CD14-positive monocyte (primary cell): ENCODE measurements around the gene ITPK1. TPM values are rescaled to one million over a fixed set of nuclear protein-coding genes. Genes with fewer than 3 reads are reported as not detected.

Experiments used
- DNase-seq, 3 donors: peaks; one replicate each; pipeline ENCODE4 v3.0.0-alpha.2; 2011 to 2022
- H2AFZ ChIP-seq: 2 replicates; pipeline ENCODE4 v1.6.0; 2012; ENCODE audit warnings: mild to moderate bottlenecking, low read depth, low read length, inconsistent platforms; ENCODE audit not compliant: insufficient read depth, poor library complexity, severe bottlenecking
- H3K27ac ChIP-seq, 2 donors: 1 replicate in 1 of 2; 2 replicates in 1 of 2; pipeline ENCODE4 v1.5.1; 2012 to 2013; ENCODE audit warnings: low read length in 2 of 2, control low read depth in 1 of 2, inconsistent platforms in 1 of 2, low read depth in 1 of 2, mild to moderate bottlenecking in 1 of 2
- H3K27me3 ChIP-seq, 2 donors: one replicate each; pipeline versions ENCODE4 v1.6.0 to v1.6.1; 2011 to 2013; ENCODE audit warnings: low read length in 2 of 2; ENCODE audit not compliant: control insufficient read depth in 2 of 2, insufficient read depth in 2 of 2
- H3K36me3 ChIP-seq, 2 donors: replicated peaks in 1 of 2; 1 replicate in 1 of 2; 2 replicates in 1 of 2; pipeline versions ENCODE4 v1.5.1 to v1.6.1; 2012 to 2013; ENCODE audit warnings: low read length in 2 of 2, control low read depth in 1 of 2, inconsistent platforms in 1 of 2, mild to moderate bottlenecking in 1 of 2; ENCODE audit not compliant: insufficient read depth in 2 of 2, control insufficient read depth in 1 of 2
- H3K4me1 ChIP-seq, 2 donors: 1 replicate in 1 of 2; 2 replicates in 1 of 2; pipeline versions ENCODE4 v1.5.1 to v1.6.1; 2012 to 2013; ENCODE audit warnings: low read length in 2 of 2, control low read depth in 1 of 2, inconsistent platforms in 1 of 2, mild to moderate bottlenecking in 1 of 2, moderate library complexity in 1 of 2; ENCODE audit not compliant: insufficient read depth in 2 of 2, control insufficient read depth in 1 of 2
- H3K4me2 ChIP-seq: replicated peaks from 2 replicates; pipeline ENCODE3; 2012; ENCODE audit warnings: low read length, moderate library complexity, mild to moderate bottlenecking; ENCODE audit not compliant: poor library complexity, severe bottlenecking; ENCODE audit errors: extremely low read depth
- H3K4me3 ChIP-seq, 3 experiments: fragments of 200-600 bp in 1 of 3; sonication (generic) in 1 of 3; replicated peaks in 1 of 3; 1 replicate in 2 of 3; 2 replicates in 1 of 3; pipeline ENCODE4 v1.5.1; 2011 to 2013; ENCODE audit warnings: low read length in 3 of 3, mild to moderate bottlenecking in 3 of 3, control low read depth in 2 of 3, low read depth in 2 of 3, inconsistent platforms in 1 of 3, moderate library complexity in 1 of 3
- H3K79me2 ChIP-seq: 2 replicates; pipeline ENCODE4 v1.6.0; 2012; ENCODE audit warnings: mild to moderate bottlenecking, control low read depth, inconsistent platforms, low read length, moderate library complexity; ENCODE audit not compliant: insufficient read depth
- H3K9ac ChIP-seq: 2 replicates; pipeline ENCODE4 v1.6.0; 2017; ENCODE audit warnings: low read length, mild to moderate bottlenecking; ENCODE audit not compliant: insufficient read depth, poor library complexity, severe bottlenecking
- H3K9me3 ChIP-seq, 2 donors: replicated peaks in 1 of 2; 1 replicate in 1 of 2; 2 replicates in 1 of 2; pipeline versions ENCODE4 v1.5.1 to v1.6.1; 2012 to 2013; ENCODE audit warnings: low read length in 2 of 2, control low read depth in 1 of 2; ENCODE audit not compliant: control insufficient read depth in 1 of 2, insufficient read depth in 1 of 2
- H4K20me1 ChIP-seq: 2 replicates; pipeline ENCODE4 v1.6.0; 2012; ENCODE audit warnings: mild to moderate bottlenecking, low read length, control low read depth, moderate library complexity; ENCODE audit not compliant: insufficient read depth
- H3K27ac Mint-ChIP-seq, 7 donors: one replicate each; pipeline ENCODE4 v1.8.0; 2020; ENCODE audit warnings: mild to moderate bottlenecking in 7 of 7, mixed read lengths in 7 of 7, moderate library complexity in 6 of 7, inconsistent platforms in 2 of 7
- H3K27me3 Mint-ChIP-seq, 3 donors: one replicate each; pipeline ENCODE4 v1.8.0; 2021 to 2022; ENCODE audit warnings: low read depth in 3 of 3, mild to moderate bottlenecking in 3 of 3, mixed read lengths in 3 of 3, moderate library complexity in 3 of 3, inconsistent platforms in 1 of 3
- H3K36me3 Mint-ChIP-seq, 2 donors: one replicate each; pipeline ENCODE4 v1.8.0; 2020; ENCODE audit warnings: mixed read lengths in 2 of 2, inconsistent platforms in 1 of 2, mild to moderate bottlenecking in 1 of 2
- H3K4me1 Mint-ChIP-seq: one replicate; pipeline ENCODE4 v1.8.0; 2020; ENCODE audit warnings: mild to moderate bottlenecking, mixed read lengths
- H3K4me3 Mint-ChIP-seq, 2 donors: one replicate each; pipeline ENCODE4 v1.8.0; 2020; ENCODE audit warnings: mild to moderate bottlenecking in 2 of 2, mixed read lengths in 2 of 2, moderate library complexity in 1 of 2
- H3K9me3 Mint-ChIP-seq, 7 donors: one replicate each; pipeline ENCODE4 v1.8.0; 2020 to 2022; ENCODE audit warnings: mixed read lengths in 7 of 7, mild to moderate bottlenecking in 6 of 7, moderate library complexity in 6 of 7, inconsistent platforms in 2 of 7
- WGBS: methylation state at CpG from one replicate; pipeline ENCODE4 v1.1.5; 2013; ENCODE audit warnings: missing lambda C conversion rate; ENCODE audit not compliant: insufficient coverage; 5-methylcytosine and 5-hydroxymethylcytosine counted together
- intact Hi-C, 2 donors: fragments of 100-400 bp; cut with micrococcal nuclease; formaldehyde crosslinking; loops; one replicate each; pipeline versions ENCODE4 v1.15.0 to v1.15.1; 2023
- polyA plus RNA-seq, 3 donors: library from polyadenylated mRNA; depleted of rRNA in 1 of 3; unstranded in 2 of 3; stranded (reverse) in 1 of 3; fragments of 300-500 nt in 2 of 3; fragments of >200 nt in 1 of 3; fragmentation: Illumina TruSeq in 2 of 3; gene quantifications; 1 replicate in 2 of 3; 2 replicates in 1 of 3; pipeline ENCODE4 v1.2.3, GENCODE V29; 2012 to 2021
- TF ChIP-seq, protein P1 (sequence below): fragments of 200-600 bp; IDR thresholded peaks from one replicate; pipeline ENCODE4 v1.8.0; 2022; ENCODE audit warnings: antibody characterized with exemption, mild to moderate bottlenecking

The ITPK1 gene
- polyA plus RNA-seq, 3 donors: 57.1 to 144 (median 63.0) TPM

DNA sequence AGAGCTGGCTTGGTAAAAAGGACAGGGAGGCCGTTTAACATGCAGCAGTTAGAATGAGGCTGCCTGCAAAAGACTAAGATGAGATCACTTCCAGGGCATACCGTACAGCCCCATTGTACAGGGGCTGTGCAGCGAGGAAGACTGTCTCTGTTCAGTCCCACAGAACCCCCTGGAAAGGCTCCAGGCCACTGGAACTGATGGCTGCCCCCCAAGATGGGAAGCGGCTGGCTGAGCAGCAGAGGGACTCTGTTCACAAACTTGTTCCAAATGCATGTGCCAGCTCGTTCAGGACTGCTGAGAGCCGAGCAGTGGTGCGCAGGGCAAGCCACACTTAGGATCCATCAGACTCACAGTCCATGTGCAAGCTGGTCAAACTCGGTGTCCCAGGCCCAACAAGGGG lies 109.9 kb downstream of the ITPK1 start:
- no peak for DNase-seq
- TF ChIP-seq, protein P1, sequence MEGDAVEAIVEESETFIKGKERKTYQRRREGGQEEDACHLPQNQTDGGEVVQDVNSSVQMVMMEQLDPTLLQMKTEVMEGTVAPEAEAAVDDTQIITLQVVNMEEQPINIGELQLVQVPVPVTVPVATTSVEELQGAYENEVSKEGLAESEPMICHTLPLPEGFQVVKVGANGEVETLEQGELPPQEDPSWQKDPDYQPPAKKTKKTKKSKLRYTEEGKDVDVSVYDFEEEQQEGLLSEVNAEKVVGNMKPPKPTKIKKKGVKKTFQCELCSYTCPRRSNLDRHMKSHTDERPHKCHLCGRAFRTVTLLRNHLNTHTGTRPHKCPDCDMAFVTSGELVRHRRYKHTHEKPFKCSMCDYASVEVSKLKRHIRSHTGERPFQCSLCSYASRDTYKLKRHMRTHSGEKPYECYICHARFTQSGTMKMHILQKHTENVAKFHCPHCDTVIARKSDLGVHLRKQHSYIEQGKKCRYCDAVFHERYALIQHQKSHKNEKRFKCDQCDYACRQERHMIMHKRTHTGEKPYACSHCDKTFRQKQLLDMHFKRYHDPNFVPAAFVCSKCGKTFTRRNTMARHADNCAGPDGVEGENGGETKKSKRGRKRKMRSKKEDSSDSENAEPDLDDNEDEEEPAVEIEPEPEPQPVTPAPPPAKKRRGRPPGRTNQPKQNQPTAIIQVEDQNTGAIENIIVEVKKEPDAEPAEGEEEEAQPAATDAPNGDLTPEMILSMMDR: no peak
- H3K27ac ChIP-seq: peak overlapping the region in 1 of 2 donors; percentile 47
- peaks cover 5 to 88% of the 10 kb centered on the region in 2 donors for H3K36me3 ChIP-seq
- H3K27me3 ChIP-seq: no peaks in the 10 kb centered on the region
- intact Hi-C loops: no loop called here
- no peaks in the 10 kb centered on the region for H3K9me3 ChIP-seq
- Mint-ChIP-seq H3K27me3 (no peaks in the 10 kb centered on the region), H3K9me3 (no peaks in the 10 kb centered on the region), H3K4me3 (no peak overlapping the region), H3K27ac (peak overlapping the region in 1 of 7 donors; percentile 26), H3K4me1 (peaks cover 43% of the 10 kb centered on the region), H3K36me3 (peaks cover 28 to 60% of the 10 kb centered on the region in 2 donors)
- peaks cover 100% of the 10 kb centered on the region for H4K20me1 ChIP-seq
- no peak overlapping the region for H3K9ac ChIP-seq
- WGBS: 91% methylated on average over 7 of the region's 8 CpGs
- peaks cover 97% of the 10 kb centered on the region for H3K79me2 ChIP-seq
- peaks cover 28 to 35% of the 10 kb centered on the region in 2 donors for H3K4me1 ChIP-seq
- no peak overlapping the region for H2AFZ ChIP-seq
- no peak overlapping the region for H3K4me3 ChIP-seq
- H3K4me2 ChIP-seq: no peak overlapping the region

DNA sequence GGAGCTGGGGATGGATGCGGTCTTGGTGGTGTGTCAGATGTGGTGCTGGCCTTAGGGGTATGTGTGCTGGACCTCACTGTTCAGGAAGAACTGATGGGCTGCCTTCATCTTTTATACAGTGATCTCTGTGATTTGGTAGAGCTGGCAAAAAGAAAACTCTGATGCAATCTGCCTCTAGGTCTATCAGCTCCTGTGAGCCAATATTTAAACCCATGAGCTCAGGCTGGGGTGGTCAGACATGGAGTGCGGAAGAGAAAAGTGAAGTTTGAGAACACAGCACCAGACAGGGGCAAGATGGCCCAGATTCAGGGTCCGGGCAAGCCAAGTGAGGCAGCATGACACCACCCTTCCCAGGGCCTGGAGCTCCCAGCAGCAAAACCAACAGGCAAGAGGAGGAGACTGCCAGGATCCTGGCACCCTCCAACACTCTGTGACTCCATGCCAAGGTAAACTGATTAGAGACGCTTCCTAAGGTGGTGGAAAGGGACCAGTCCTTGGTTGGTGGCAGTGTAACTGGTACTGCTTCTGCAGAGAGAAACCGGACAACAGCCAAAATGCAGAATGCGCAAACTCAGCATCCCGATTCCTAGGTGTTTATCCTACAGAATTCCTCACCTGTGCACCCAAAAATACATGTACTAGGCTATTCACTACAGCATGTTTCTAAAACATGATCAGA lies 110.5 kb downstream of the ITPK1 start:
- H3K4me1 ChIP-seq: peaks cover 28 to 35% of the 10 kb centered on the region in 2 donors
- H3K9me3 ChIP-seq: no peaks in the 10 kb centered on the region
- Mint-ChIP-seq H3K27ac (peak overlapping the region in 4 of 7 donors; percentile 11 to 90 (median 36)), H3K36me3 (peaks cover 28 to 62% of the 10 kb centered on the region in 2 donors), H3K4me3 (no peak overlapping the region), H3K27me3 (no peaks in the 10 kb centered on the region), H3K4me1 (peaks cover 40% of the 10 kb centered on the region), H3K9me3 (no peaks in the 10 kb centered on the region)
- H3K4me3 ChIP-seq: no peak overlapping the region
- peak overlapping the region in 1 of 2 donors; percentile 47 for H3K27ac ChIP-seq
- DNase-seq: no peak
- no peak overlapping the region for H3K4me2 ChIP-seq
- peaks cover 100% of the 10 kb centered on the region for H4K20me1 ChIP-seq
- TF ChIP-seq, protein P1: no peak
- intact Hi-C loops: no loop called here
- H2AFZ ChIP-seq: no peak overlapping the region
- H3K79me2 ChIP-seq: peaks cover 94% of the 10 kb centered on the region
- H3K36me3 ChIP-seq: peaks cover 5 to 89% of the 10 kb centered on the region in 2 donors
- no peaks in the 10 kb centered on the region for H3K27me3 ChIP-seq
- WGBS: 97% methylated on average over 3 of the region's 7 CpGs
- H3K9ac ChIP-seq: no peak overlapping the region
